Fibroblast of skin of right biceps (primary cell): ENCODE measurements around the gene MLC1.

Source experiments
- DNase-seq: peaks from one replicate; pipeline ENCODE4 v3.0.0-alpha.2; 2013

The MLC1 gene

DNA sequence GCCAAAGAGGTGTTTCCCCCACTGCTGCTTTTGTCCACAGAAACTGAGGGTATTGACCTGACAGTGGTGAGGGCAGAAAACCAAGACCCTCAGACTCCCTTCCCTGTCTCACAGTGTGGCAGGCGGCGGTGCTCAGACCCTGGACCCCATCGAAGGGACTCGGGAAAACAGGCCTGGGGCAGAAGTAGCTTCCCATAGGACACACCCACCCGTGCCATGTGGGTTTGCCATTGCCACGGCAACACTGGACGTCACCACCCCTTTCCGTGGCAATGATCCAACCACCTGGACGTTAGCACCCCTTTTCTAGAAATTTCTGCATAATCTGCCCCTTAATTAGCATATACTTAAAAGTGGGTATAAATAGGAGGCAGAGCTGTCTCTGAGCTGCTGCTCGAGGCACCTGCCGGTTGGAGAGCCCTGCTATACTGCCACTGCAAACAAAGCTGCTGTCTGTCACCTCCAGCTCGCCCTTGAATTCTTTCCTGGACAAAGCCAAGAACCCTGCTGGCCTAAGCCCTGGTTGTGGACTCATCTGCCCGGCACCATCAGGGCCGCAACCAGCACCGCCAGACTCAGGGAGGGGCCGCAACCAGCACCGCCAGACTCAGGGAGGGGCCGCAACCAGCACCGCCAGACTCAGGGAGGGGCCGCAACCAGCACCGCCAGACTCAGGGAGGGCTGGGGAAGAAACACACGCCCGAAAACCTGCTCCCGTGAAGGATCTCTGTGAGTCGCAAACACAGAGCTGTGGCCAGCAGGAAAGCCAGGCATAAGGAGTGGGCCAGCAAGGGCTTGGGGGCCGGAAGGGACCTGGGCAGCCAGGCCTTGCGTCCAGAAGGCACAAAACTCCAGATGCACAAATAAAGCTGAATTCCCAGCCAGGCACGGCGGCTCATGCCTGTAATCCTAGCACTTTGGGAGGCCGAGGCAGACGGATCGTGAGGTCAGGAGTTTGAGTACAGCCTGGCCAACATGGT is 10.4 kb downstream of the MLC1 start:
- DNase-seq = no peak

DNA sequence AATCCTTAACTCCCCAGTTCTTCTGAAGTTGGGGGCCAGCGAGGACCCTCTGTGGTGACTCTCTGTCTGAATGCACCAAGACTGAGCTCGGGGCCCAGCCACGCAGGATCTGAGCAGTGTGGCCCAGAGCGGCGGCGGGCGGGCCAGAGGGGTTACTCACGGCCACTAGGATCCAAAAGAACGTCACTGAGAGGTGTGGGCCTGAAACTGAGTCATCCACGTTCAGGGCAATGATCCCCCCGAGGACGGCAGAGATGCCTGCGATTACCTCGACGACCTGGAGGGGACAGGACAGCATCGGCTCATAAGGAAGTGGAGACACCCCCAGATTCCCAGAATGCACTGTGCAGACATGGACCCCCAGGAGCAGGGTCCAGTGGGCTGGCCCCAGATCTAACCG is 11.2 kb downstream of the MLC1 start:
- no peak for DNase-seq

DNA sequence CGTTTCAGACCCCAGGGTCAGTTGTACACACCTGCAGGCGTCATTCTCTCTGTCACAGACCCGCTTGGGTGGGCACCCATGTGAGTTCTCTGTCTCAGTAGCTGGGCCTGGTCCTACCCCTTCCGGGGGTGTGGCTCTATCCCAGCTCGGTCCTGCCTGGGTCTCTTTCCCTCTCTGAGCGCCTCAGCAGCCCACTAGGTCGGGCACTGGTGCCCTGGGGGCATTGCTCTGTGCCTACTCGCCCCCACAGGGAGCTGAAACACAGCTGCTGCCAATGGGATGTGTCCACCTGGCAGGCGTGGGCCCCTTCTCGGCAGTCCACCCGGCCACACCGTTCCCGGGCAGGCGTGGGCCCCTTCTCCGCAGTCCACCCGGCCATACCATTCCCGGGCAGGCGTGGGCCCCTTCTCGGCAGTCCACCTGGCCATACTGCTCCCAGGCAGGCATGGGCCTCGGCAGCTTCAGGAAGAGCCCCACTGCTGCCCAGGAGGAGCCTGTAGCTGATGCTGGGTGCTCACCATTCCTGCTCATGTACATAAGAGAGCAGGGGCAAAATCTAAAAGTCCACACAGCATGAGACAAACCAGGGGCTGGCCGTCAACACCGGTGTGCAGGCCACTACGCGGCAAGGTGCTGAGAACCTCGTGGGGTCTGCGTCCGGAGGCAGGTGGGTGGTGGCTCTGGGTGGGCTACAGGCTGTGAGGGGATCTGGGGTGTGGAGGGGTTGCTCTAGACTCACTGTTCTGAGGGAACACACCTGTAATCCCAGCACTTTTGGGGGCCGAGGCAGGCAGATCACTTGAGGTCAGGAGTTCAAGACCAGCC is 12.3 kb downstream of the MLC1 start:
- no peak for DNase-seq

DNA sequence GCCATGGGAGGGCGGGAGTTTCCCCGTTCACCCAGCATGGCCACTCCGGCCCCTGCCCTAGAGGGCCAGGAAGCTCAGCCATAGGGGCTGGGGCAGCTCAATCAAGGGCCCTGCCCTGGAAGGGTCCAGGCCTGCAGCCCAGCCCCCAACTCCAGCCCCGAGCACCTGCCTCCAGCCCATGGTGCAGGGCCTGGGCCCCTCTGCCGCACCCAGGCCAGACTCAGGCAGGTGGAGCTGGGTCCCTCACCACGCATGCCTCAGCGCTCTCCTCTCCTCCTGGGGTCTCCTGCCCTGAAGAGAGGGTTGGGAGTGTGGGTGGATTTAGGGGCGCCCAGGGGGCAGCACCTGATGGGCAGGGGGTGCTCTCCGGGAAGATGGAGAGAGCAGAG is 13.1 kb downstream of the MLC1 start:
- DNase-seq = no peak

DNA sequence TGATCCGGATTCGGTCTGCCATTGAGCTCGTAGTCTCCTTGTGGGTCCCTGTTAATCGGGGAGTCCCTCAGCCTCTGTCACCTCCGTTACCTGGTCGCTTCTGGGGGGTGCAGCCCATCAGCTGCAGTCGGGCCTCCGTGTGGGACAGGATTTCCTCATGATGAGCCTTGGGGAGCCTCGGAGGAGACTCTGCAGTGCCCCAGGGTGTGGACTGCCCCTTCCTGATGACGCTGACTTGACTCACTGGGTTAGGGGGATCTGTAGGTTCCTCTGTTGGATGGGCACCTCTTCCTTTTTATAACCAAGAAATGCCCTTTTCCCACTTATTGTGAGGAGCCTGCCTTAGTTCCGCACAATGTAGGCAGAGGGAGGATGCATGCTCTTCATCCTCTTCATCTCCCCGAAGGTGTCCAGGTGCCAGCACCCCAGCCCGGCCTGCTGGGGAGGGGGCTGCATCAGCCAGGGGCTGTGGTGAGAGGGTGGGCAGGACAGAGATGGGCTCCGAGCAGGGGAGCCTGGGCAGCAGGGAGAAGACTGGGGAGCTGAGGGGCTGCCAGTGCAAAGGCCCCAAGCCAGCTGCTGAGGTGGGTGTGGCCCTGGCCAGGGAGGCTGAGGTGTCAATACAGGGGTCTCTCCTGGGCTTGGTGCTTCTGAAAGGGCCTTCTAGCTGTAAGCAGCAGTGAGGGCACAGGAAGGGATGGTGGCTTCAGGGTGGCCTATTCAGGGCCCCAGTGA is 13.6 kb downstream of the MLC1 start:
- no peak for DNase-seq

DNA sequence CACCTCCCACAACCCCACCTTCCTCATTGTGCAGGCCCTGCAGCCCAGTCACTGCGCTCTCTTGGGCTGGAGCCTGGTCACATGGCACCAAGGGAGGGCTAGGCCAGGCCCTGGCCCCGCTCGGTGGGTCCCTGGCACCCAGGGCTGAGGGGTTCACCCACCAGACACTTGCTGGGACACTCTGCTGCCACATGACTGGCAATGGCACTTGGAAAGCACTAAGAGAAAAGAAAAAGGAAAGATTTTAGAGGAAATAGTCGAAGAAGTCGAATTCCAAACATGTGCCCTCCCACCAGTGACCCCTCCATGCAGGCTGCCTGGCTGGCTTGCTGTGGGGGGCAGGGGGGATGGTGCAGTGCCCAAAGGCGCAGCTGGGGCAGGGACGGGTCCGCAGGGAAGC is 14.9 kb downstream of the MLC1 start:
- DNase-seq = no peak

DNA sequence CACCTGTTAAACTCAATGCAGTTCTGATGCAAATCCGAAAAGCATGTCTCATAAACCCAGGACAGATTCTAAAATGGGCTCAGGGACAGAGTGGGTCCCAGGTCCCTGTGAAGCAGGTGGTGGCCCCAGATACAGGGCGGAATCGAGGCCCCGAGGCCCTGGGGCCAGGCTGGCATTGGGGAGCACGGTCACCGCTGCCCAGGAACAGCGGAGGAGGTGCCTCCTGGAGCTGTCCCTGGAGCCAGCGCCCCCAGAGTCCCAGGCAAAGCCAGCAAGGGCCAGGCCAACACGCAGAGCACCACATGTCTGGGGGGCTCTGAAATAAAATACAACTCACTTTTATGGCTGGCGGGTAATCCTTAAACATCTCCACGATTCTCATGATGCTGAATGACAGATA is 17.1 kb downstream of the MLC1 start:
- DNase-seq = no peak

DNA sequence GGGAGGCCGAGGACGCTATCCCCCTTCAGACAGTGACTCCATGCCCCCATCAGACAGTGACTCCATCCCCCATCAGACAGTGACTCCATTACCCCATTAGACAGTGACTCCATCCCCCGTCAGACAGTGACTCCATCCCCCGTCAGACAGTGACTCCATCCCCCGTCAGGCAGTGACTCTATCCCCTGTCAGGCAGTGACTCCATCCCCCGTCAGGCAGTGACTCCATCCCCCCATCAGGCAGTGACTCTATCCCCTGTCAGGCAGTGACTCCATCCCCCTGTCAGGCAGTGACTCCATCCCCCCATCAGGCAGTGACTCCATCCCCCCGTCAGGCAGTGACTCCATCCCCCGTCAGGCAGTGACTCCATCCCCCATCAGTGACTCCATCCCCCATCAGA is 18.0 kb downstream of the MLC1 start:
- no peak for DNase-seq

DNA sequence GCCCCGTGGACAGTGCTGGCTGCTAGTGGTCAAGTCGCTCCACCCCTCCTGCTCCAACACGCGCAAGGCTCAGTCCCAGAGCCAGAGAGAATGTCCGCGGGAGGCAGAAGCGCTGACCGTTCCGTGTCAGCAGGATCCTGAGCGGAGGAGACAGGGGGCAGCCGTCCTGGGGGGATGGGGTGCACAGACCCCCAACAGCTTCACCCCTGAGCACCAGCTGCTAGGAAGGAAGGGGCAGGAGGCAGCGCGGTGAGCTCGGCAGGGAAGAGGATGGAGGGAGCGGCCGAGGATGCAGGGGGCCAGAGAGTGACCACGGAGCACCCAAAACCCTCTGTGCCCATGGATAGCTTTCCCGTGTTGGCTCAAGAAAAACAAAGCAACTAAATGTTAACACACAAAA is 20.8 kb downstream of the MLC1 start:
- DNase-seq = no peak

DNA sequence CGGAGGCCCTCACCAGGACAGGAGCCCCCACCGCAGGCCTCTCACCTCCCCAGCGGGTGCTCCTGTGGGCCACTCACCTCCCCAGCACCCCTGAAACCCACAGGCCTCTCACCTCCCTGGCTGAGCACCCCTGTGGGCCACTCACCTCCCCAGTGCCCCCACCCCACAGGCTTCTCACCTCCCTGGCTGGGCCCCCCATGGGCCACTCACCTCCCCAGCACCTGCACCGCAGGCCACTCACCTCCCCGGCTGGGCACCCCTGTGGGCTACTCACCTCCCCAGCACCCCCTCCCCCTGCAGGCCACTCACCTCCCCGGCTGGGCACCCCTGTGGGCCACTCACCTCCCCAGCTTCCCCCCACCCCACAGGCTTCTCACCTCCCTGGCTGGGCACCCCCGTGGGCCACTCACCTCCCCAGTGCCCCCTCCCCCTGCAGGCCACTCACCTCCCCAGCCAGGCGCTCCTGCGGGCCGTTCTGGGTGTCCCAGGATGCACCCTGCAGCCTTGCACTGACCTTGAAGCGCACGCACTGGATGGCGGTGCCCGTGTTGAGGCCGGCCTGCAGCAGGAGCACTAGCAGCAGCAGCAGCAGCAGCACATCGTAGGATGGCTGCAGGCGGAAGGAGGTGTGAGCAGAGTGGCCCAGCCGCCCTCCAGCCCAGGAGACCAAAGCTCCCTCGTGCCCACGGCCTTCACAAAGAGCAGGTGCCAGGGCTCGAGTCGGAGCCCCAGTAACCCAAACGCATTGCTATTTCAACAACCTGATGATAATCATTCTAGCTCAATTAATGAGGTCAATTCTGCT is 21.4 kb downstream of the MLC1 start:
- no peak for DNase-seq

DNA sequence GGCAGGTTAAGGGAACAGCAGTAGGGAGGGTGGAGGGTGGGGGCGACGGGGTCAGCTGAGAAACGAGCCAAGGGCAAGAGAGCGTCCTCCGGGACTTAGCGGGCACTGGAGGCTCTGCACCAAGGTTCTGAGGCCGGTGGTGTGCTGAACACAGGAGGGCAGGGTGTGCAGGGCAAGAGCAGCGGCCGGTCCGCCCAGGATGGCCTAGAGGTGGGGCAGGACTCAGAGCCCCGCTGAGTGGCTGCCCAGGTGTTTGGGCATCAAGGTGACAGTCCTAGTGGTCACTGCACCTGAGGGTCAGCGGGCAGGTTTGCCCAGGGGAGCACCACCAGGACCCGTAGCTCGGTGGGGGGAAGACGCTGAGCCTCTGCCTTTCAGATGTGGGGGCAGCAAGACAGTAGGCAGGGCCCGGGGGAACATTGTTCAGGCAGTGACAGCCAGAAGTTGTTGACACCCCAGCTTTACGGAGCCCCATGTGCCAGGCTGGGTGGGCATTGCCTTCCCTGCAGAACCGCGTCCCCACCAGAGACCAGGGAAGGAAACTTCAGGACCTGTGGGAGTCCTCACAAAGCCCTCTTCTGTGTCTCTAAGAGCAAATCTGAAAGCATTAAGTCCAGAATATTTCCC is 22.6 kb downstream of the MLC1 start:
- DNase-seq = no peak

DNA sequence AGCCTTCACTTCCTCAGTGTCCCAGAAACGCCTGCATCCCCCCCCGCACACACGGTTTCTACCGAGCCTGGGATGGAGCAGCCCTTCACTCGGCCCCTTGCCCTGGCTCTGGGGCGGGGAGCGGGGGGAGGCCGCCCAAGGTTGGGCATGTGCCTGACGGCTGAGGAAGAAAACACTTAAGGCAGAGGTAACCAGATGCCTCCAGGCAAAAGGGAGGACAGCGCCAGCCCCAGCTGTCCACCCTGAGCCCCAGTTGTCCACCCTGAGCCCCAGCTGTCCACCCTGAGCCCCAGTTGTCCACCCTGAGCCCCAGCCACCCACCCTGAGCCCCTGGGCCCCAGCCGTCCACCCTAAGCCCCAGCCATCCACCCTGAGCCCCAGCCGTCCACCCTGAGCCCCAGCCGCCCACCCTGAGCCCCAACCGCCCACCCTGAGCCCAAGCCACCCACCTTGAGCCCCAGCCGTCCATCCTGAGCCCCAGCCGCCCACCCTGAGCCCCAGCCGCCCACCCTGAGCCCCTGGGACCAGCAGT is 23.3 kb downstream of the MLC1 start:
- DNase-seq = no peak

DNA sequence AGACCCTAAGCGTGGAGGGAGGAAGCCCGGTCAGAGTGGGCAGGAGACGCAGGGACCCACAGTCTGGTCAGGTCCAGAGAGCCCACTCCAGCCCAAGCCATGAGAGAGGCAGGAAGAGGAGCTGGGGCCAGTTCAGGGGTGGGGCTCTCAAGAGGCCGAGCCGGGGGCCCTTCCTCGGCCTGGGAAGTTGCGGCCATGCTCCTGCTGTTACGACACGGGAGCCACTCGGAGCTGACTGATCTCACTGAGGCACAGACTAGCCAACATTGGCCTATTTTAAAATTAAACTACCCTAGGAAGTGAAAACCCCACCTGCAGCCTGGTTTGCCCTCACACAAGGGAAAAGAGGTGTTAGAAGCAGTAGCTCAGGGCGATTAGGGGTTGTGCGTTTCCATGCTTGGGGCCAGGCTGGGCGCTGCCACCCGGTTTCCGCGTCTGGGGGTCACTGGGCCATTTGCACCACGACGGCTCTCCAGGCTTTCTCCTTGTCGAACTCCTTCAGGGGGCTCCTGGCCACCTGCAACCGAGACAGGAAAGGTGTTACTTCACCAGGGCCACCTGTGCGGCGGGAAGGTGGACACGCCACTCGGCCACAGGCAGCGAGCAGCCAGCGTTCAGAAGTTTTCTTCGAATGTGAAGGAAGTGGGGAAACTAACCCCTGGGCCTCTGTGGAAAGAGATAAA is 23.9 kb downstream of the MLC1 start:
- DNase-seq = no peak

DNA sequence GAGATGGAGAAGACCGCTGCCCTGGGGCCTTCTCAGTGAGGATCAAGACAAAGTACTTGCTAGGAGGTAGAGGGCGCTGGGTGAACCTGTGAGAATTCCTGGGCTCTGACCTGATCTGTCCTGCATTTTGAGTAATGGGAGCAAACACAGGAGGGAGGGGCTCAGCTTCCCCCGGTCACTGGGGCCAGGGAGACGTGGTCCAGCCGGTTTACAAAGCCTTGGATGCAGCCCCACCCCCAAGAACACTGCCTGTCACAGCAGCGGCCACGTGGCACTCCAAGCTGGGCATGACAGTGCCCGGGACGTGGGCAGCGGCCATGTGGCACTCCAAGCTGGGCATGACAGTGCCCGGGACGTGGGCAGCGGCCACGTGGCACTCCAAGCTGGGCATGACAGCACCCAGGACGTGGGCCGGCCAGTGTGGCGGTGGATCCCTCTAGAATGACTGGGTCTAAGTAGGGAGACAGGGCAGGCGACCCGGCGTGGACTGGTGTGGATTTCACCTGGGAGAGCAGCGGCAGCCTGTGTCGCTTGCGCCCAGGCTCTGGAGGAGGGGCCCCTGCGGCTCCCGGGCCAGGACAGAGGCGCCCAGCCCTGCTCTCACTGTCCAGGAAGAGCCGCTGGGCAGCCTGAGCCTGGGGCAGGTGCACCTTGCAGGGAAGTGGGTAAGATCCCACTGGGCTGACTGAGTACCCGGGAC is 24.6 kb downstream of the MLC1 start:
- no peak for DNase-seq

DNA sequence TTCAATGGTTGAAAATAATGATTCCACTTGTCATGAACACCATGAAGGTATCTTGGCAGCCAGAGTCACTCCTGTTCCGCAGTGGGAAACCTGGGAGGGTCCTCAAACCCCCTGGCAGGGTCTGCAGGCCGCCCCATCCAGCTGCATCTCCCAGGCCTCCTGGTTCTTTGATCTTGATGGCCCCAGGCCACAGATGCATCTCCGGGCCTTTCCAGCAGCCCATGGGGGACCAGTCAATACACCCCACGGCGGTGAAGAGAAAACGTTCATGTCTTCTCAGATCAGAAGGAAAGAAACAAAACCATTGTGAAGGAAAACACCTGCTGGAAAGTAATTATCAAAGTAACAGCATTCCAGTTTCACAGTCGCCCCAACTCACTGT is 25.4 kb downstream of the MLC1 start:
- no peak for DNase-seq

DNA sequence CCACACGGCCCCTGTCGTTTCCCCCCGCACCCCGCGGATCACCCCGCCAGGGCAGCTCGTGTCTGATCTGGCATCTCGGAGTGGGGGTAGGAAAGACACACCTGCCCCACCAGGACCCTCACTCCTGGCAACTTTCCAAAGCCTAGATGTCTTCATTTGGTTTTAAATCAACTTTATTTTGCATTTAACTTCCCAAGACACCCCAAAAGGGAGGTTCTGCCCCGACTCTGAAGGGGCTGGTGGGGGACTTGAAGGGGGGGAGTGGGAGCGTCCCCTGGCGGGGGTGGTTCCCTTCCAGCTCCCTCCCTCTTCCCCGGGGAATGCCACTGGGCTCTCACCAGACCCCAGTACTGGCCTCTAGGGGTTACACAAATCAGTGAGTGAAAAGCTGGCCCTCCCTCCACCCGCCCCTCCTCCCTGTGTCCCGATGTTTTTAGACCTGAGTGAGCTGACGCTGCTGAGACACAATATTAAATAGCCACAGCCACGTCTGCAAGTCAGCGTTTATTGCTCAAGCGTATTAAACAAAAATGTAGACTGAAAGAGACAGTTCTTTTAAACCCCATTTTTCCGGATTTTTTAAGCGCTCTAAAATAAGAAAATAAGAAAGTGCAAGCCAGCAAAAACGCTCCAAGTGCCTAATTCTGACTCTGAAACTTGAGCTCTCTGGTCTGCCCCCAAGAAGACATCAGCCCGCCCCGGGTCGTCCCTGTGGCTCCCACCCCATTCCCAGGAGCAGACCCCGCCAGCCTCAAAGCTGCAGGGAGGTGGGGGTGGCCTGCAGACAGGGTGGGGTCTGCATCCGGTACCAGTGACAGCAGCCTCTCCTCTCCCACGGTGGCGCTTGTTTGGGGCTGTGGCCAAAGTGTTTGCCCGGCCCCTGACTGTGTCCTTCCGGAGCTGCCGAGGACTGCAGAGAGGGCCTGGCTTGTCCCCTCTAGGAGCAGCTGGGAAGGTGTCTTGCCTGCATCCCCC is 26.0 kb downstream of the MLC1 start:
- peak; percentile 33 for DNase-seq

DNA sequence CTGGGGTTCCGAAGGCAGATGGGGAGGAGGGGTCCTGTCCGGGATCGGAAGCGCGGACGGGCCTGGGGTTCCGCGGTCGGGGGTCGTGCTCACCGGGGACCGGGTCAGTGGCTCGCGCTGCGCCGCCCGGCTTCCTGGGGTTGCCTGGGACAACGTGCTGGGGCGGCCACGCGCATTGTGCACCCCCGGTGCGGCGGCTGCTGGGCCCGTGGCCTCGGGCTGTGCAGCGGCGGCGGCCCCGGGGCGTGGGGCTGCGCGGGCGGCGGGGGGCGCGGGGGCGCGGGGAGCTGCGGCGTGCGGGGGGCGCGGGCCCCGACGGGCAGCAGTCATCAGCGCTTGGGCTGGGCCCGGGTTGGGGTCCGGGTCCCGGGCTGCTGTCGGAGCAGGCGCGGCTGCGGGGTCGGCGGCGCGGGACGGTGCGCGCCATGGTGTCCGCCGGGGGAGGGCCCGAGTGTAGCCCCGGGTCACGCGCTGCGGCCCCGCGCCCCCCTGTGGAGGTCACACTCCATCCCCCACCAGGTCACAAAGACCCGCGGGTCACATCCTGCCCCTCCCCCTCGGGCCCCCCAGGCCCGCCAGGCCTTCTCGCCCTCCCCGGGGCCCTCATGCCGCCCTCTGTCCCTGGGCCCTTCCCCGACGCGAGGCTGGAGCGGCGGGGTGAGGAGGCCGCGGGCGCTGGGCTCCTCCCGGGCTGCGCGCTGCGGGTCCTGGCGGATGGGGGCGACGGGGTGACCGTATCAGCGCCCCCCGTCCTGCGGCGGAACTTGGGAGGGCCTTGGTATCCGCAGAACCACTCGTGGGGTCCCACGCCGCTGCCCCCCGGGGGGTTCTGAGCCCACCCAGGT is 26.9 kb downstream of the MLC1 start, which contains the start of gene TTLL8:
Gene TTLL8, minus strand, starts transcription at position 238 of the 845 bp plus-strand sequence.
- no peak for DNase-seq
